ENCODE measurements around the gene TTLL1. TPM values are rescaled to one million over a fixed set of nuclear protein-coding genes. Genes with fewer than 3 reads are reported as not detected.

Gene TTLL1
- total RNA-seq, 2 experiments from 2014 or later, result 8.5 to 9.1 TPM

DNA sequence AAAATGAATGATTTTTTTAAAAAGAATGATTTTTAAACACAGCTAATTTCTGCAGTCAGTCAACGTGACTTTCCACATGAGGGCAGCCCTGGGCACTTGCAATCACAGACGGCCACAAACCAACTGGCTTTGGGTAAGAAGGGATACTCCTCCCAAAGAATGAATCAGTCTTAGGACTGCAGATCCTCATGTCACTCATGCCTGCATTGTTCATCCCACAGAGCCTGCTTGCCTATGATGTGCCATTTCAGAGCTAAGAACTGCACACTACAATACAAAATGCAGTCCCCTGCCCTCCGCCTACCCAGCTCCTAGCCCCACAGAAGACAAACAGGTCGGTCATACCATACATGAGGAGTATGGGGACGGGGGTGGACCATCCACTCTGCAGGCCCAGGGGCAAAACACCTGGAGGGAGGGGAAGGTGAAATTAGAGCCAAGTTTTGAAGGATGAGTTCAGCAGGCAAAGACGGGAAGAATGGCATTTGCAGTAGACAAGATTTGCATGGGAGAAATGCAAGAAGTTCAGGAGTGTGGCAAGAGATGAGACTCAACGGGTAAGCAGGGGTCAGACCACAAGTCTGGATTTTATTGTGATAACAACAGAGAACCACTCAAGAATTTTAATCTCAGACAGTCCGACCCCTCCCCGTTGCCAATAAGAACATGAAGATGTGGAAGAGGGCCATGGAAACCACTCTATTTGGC lies 98.9 kb downstream of the TTLL1 start:
- no peak overlapping the region for H3K27ac Mint-ChIP-seq
- DNase-seq, result no peak
- ChIA-PET CTCF (interaction anchor here (1.6 kb wide), 1 partner anchor 21 kb away, joined by 6 read pairs; no protein-coding TSS in a partner anchor), POLR2A (no interaction called here)
- peaks cover 4% of the 10 kb centered on the region for H3K4me1 Mint-ChIP-seq
- no peak overlapping the region for H3K4me3 Mint-ChIP-seq
- peaks cover 8% of the 10 kb centered on the region for H3K36me3 Mint-ChIP-seq (ENCODE audit: low read depth)
- no peaks in the 10 kb centered on the region for H3K27me3 Mint-ChIP-seq
- no peaks in the 10 kb centered on the region for H3K9me3 Mint-ChIP-seq

Other genes with a start within 250 kb of the TTLL1 start
- gene ARFGAP3, start 232.1 kb downstream of the TTLL1 start, total RNA-seq, result 10 to 100 TPM; 41.1 to 42.1 TPM
- gene PACSIN2, start 74.2 kb downstream of the TTLL1 start, total RNA-seq, result 10 to 100 TPM; 33.5 to 35.1 TPM
- gene BIK, start 21.4 kb upstream of the TTLL1 start, total RNA-seq, result 1 to 10 TPM; 2.6 TPM
- gene MCAT, start 54.0 kb upstream of the TTLL1 start, total RNA-seq, result 1 to 10 TPM; 8.5 to 8.8 TPM
- 100 to 1,000 TPM; 133 TPM for gene TSPO, start 62.2 kb upstream of the TTLL1 start, total RNA-seq
- gene TTLL12, start 97.7 kb upstream of the TTLL1 start, total RNA-seq, result 10 to 100 TPM; 41.3 to 43.0 TPM

Measured in activated CD4-positive, alpha-beta memory T cell treated with anti-CD3 and anti-CD28 coated beads, Interleukin-2, amount 10 ng/mL, durations not matched to agents 7 days and 5 days (primary cell).